ENCODE results near the gene SLC7A6OS. TPM values are rescaled to one million over a fixed set of nuclear protein-coding genes. Genes with fewer than 3 reads are reported as not detected.
"Not testable (repeated sequence)": the region's sequence is repeated elsewhere in the genome, so short reads cannot be mapped to it uniquely, and the experiment has no call there.

The SLC7A6OS gene
- polyA plus RNA-seq, 3 donors: 9.3 to 10.5 (median 9.7) TPM

GRCh38 chr16:68289621-68290329 lies 21.0 kb downstream of the SLC7A6OS start:
- DNase-seq: peak in 2 of 3 donors; percentile 12 to 17
- peaks cover 57% of the 10 kb centered on the region for H3K4me1 Mint-ChIP-seq
- H3K27me3 ChIP-seq (ENCODE audit: control insufficient read depth in 2 of 2, insufficient read depth in 2 of 2, low read length in 2 of 2): no peaks in the 10 kb centered on the region
- no peaks in the 10 kb centered on the region for H3K9me3 ChIP-seq (replicated peaks in 1 of 2; ENCODE audit: control insufficient read depth in 1 of 2, insufficient read depth in 1 of 2, low read length in 2 of 2)
- no peaks in the 10 kb centered on the region for H4K20me1 ChIP-seq (ENCODE audit: insufficient read depth, low read length)
- peaks cover 23% of the 10 kb centered on the region for H3K79me2 ChIP-seq (ENCODE audit: insufficient read depth, low read length)
- H3K27ac ChIP-seq (ENCODE audit: low read depth in 1 of 2, low read length in 2 of 2): peak overlapping the region in 1 of 2 donors; percentile 59
- H3K4me3 ChIP-seq (replicated peaks in 1 of 3; ENCODE audit: low read depth in 2 of 3, low read length in 3 of 3): no peak overlapping the region
- intact Hi-C loops (cut with micrococcal nuclease): no loop called here
- no peaks in the 10 kb centered on the region for H3K9me3 Mint-ChIP-seq
- peaks cover 50 to 52% of the 10 kb centered on the region in 2 donors for H3K4me1 ChIP-seq (ENCODE audit: control insufficient read depth in 1 of 2, insufficient read depth in 2 of 2, low read length in 2 of 2)
- peaks cover 60 to 62% of the 10 kb centered on the region in 2 donors for H3K36me3 Mint-ChIP-seq
- H3K9ac ChIP-seq (ENCODE audit: insufficient read depth, low read length, poor library complexity, severe bottlenecking): peak overlapping the region; percentile 41
- H3K27ac Mint-ChIP-seq: peak overlapping the region; percentile 10 to 89 (median 80)
- no peak overlapping the region for H2AFZ ChIP-seq (ENCODE audit: insufficient read depth, low read depth, low read length, poor library complexity, severe bottlenecking)
- no peak for TF ChIP-seq CTCF (IDR thresholded peaks at IDR 0.05)
- H3K27me3 Mint-ChIP-seq (ENCODE audit: low read depth in 3 of 3): no peaks in the 10 kb centered on the region
- WGBS (ENCODE audit: insufficient coverage): 14% methylated on average over 2 of the region's 4 CpGs
- no peak overlapping the region for H3K4me2 ChIP-seq (replicated peaks; ENCODE audit: extremely low read depth, low read length, poor library complexity, severe bottlenecking)
- peaks cover 39 to 65% of the 10 kb centered on the region in 2 donors for H3K36me3 ChIP-seq (replicated peaks in 1 of 2; ENCODE audit: control insufficient read depth in 1 of 2, insufficient read depth in 2 of 2, low read length in 2 of 2)
- H3K4me3 Mint-ChIP-seq: no peak overlapping the region

DNA sequence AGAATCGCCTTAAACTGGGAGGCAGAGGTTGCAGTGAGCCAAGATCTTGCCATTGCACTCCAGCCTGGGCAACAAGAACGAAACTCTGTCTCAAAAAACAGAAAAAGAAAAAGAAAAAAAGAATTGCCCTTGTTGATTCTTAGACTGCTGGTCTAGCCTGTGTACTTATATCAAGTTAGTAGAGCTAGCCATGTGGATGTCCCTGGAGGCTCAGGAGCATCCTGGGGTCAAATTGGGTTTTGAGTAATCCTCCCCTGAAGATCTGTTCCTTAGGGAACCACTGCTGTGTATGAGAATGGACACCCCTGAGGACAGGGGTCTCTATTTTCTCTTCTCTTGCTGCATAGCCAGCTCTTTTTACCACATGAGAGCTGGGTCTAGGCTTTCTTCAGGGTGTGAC lies 21.5 kb downstream of the SLC7A6OS start:
- no peak for DNase-seq
- H2AFZ ChIP-seq (ENCODE audit: insufficient read depth, low read depth, low read length, poor library complexity, severe bottlenecking): no peak overlapping the region
- H3K27me3 ChIP-seq (ENCODE audit: control insufficient read depth in 2 of 2, insufficient read depth in 2 of 2, low read length in 2 of 2): no peaks in the 10 kb centered on the region
- Mint-ChIP-seq H3K27ac (peak overlapping the region in 6 of 7 donors; percentile 10 to 86 (median 68)), H3K4me3 (no peak overlapping the region), H3K27me3 (ENCODE audit: low read depth in 3 of 3) (no peaks in the 10 kb centered on the region), H3K4me1 (peaks cover 62% of the 10 kb centered on the region), H3K36me3 (peaks cover 54 to 56% of the 10 kb centered on the region in 2 donors), H3K9me3 (no peaks in the 10 kb centered on the region)
- no peaks in the 10 kb centered on the region for H4K20me1 ChIP-seq (ENCODE audit: insufficient read depth, low read length)
- no peaks in the 10 kb centered on the region for H3K9me3 ChIP-seq (replicated peaks in 1 of 2; ENCODE audit: control insufficient read depth in 1 of 2, insufficient read depth in 1 of 2, low read length in 2 of 2)
- peak overlapping the region; percentile 41 for H3K9ac ChIP-seq (ENCODE audit: insufficient read depth, low read length, poor library complexity, severe bottlenecking)
- H3K4me3 ChIP-seq (replicated peaks in 1 of 3; ENCODE audit: low read depth in 2 of 3, low read length in 3 of 3): no peak overlapping the region
- H3K4me2 ChIP-seq (replicated peaks; ENCODE audit: extremely low read depth, low read length, poor library complexity, severe bottlenecking): no peak overlapping the region
- WGBS (ENCODE audit: insufficient coverage): 100% methylated on average over 2 of the region's 2 CpGs
- H3K4me1 ChIP-seq (ENCODE audit: control insufficient read depth in 1 of 2, insufficient read depth in 2 of 2, low read length in 2 of 2): peaks cover 56 to 58% of the 10 kb centered on the region in 2 donors
- H3K27ac ChIP-seq (ENCODE audit: low read depth in 1 of 2, low read length in 2 of 2): peak overlapping the region in 1 of 2 donors; percentile 59
- no peak for TF ChIP-seq CTCF (IDR thresholded peaks at IDR 0.05)
- peaks cover 26% of the 10 kb centered on the region for H3K79me2 ChIP-seq (ENCODE audit: insufficient read depth, low read length)
- intact Hi-C loops (cut with micrococcal nuclease): no loop called here
- peaks cover 33 to 59% of the 10 kb centered on the region in 2 donors for H3K36me3 ChIP-seq (replicated peaks in 1 of 2; ENCODE audit: control insufficient read depth in 1 of 2, insufficient read depth in 2 of 2, low read length in 2 of 2)

GRCh38 chr16:68288796-68289195 lies 21.9 kb downstream of the SLC7A6OS start:
- H3K9me3 Mint-ChIP-seq; H3K27ac ChIP-seq (ENCODE audit: low read depth in 1 of 2, low read length in 2 of 2); H3K27me3 Mint-ChIP-seq (ENCODE audit: low read depth in 3 of 3); intact Hi-C loops (cut with micrococcal nuclease); H3K4me2 ChIP-seq (replicated peaks; ENCODE audit: extremely low read depth, low read length, poor library complexity, severe bottlenecking); H3K4me3 ChIP-seq (replicated peaks in 1 of 3; ENCODE audit: low read depth in 2 of 3, low read length in 3 of 3); H4K20me1 ChIP-seq (ENCODE audit: insufficient read depth, low read length); DNase-seq; H3K9me3 ChIP-seq (replicated peaks in 1 of 2; ENCODE audit: control insufficient read depth in 1 of 2, insufficient read depth in 1 of 2, low read length in 2 of 2); H2AFZ ChIP-seq (ENCODE audit: insufficient read depth, low read depth, low read length, poor library complexity, severe bottlenecking); H3K27me3 ChIP-seq (ENCODE audit: control insufficient read depth in 2 of 2, insufficient read depth in 2 of 2, low read length in 2 of 2); H3K9ac ChIP-seq (ENCODE audit: insufficient read depth, low read length, poor library complexity, severe bottlenecking); H3K4me3 Mint-ChIP-seq: not testable (repeated sequence)
- peak overlapping the region in 4 of 7 donors; percentile 3 to 67 (median 34) for H3K27ac Mint-ChIP-seq
- WGBS (ENCODE audit: insufficient coverage): 50% methylated on average over 2 of the region's 9 CpGs
- peaks cover 52 to 54% of the 10 kb centered on the region in 2 donors for H3K36me3 Mint-ChIP-seq
- peaks cover 30% of the 10 kb centered on the region for H3K79me2 ChIP-seq (ENCODE audit: insufficient read depth, low read length)
- peaks cover 66% of the 10 kb centered on the region for H3K4me1 Mint-ChIP-seq
- H3K36me3 ChIP-seq (replicated peaks in 1 of 2; ENCODE audit: control insufficient read depth in 1 of 2, insufficient read depth in 2 of 2, low read length in 2 of 2): peaks cover 31 to 55% of the 10 kb centered on the region in 2 donors
- peaks cover 60 to 62% of the 10 kb centered on the region in 2 donors for H3K4me1 ChIP-seq (ENCODE audit: control insufficient read depth in 1 of 2, insufficient read depth in 2 of 2, low read length in 2 of 2)
